Lower leg skin (tissue), 3 donors: ENCODE measurements around the gene SQSTM1.

Experiments used
- POLR2A ChIP-seq, 2 donors: fragments of 450-650 bp; IDR thresholded peaks; one replicate each; pipeline ENCODE4 v1.6.1; 2016 to 2017; ENCODE audit warnings: antibody characterized with exemption in 2 of 2, mild to moderate bottlenecking in 1 of 2, moderate library complexity in 1 of 2
- TF ChIP-seq, protein P1 (sequence below), 3 donors: fragments of 450-650 bp; IDR thresholded peaks; one replicate each; pipeline ENCODE4 v1.5.1; 2016; ENCODE audit warnings: antibody characterized with exemption in 3 of 3, mild to moderate bottlenecking in 3 of 3, moderate library complexity in 2 of 3

DNA sequence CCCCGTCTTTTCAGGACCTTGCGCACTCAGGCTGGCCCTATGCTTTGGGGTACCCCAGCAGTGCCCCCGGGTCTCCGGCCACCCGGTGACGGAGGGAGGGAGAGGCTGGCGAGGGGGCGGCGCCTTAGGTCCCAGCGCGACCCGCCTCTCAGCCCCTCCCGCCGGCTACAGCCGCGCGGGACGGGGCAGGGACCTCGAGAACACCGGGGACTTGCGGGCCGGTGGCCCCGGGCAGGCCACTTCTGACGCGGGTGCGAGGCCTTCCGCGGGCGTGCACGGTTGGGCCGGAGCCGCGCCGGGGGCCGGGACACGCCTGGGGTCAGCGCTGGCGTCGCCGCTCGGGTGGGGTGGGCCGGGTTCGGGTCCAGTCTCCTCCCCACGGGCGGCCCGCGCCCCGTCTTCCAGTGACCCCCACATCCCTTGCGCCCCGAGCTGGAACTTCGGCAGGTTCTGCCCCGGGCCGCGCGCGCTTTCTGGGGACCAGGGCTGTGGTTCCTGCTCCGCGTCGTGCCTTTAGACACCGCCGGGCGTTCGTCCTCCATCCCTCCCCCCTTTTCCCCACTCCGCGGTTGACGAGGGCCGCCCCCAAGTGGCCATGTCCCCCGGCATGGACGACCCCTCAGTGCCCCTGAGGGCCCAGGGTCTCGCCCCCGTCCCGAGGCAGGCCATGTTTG is 3.8 kb upstream of the SQSTM1 start:
- TF ChIP-seq, protein P1, sequence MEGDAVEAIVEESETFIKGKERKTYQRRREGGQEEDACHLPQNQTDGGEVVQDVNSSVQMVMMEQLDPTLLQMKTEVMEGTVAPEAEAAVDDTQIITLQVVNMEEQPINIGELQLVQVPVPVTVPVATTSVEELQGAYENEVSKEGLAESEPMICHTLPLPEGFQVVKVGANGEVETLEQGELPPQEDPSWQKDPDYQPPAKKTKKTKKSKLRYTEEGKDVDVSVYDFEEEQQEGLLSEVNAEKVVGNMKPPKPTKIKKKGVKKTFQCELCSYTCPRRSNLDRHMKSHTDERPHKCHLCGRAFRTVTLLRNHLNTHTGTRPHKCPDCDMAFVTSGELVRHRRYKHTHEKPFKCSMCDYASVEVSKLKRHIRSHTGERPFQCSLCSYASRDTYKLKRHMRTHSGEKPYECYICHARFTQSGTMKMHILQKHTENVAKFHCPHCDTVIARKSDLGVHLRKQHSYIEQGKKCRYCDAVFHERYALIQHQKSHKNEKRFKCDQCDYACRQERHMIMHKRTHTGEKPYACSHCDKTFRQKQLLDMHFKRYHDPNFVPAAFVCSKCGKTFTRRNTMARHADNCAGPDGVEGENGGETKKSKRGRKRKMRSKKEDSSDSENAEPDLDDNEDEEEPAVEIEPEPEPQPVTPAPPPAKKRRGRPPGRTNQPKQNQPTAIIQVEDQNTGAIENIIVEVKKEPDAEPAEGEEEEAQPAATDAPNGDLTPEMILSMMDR (IDR thresholded peaks at IDR 0.05): no peak
- TF ChIP-seq POLR2A (IDR thresholded peaks at IDR 0.05): no peak
